NCI-H748 treated with DMSO at 0.1 percent for 48 hours (cell line): ENCODE measurements around the gene DCST1.
A peak's percentile ranks its signal among the peaks of the same experiment; 100 is the strongest.
"Not testable (repeated sequence)": the region's sequence is repeated elsewhere in the genome, so short reads cannot be mapped to it uniquely, and the experiment has no call there.

ENCODE experiments used
- DNase-seq: peaks from one replicate; lab custom pipeline; 2025; lab: John Stamatoyannopoulos, UW

The DCST1 gene

GRCh38 chr1:155033524-155033923 is at the start of gene DCST1, which contains the start of gene DCST2:
Gene DCST1 (plus strand): TSS chr1:155033824. CDS start chr1:155034037, 213 bp downstream.
Gene DCST2 (minus strand): TSS chr1:155033781. CDS start chr1:155033701, 80 bp downstream.
- no peak for DNase-seq

GRCh38 chr1:154986736-154987135 is 46.9 kb upstream of the DCST1 start:
- DNase-seq, result not testable (repeated sequence)

- DNase-seq, result no peak
Measured at GRCh38 chr1:154987326-154987725, 46.3 kb upstream of the DCST1 start.

GRCh38 chr1:154988058-154988954 is 45.3 kb upstream of the DCST1 start:
- DNase-seq, result no peak

- DNase-seq, result no peak
Measured at GRCh38 chr1:154989195-154989860, 44.3 kb upstream of the DCST1 start.

GRCh38 chr1:154990276-154990675 is 43.3 kb upstream of the DCST1 start:
- no peak for DNase-seq

- no peak for DNase-seq
Measured at GRCh38 chr1:154992721-154993571, 40.7 kb upstream of the DCST1 start.

- DNase-seq, result no peak
Measured at GRCh38 chr1:154993572-154994268, 39.9 kb upstream of the DCST1 start, which contains the start of gene LENEP. Gene LENEP (plus strand): TSS chr1:154993586. CDS start chr1:154993608, 22 bp downstream.

GRCh38 chr1:154994269-154994587 is 39.4 kb upstream of the DCST1 start:
- no peak for DNase-seq

- no peak for DNase-seq
Measured at GRCh38 chr1:154994591-154994990, 39.0 kb upstream of the DCST1 start.

GRCh38 chr1:154995301-154995983 is 38.2 kb upstream of the DCST1 start:
- DNase-seq, result not testable (repeated sequence)

GRCh38 chr1:154996966-154997701 is 36.5 kb upstream of the DCST1 start:
- DNase-seq, result no peak

- no peak for DNase-seq
Measured at GRCh38 chr1:154998201-154998780, 35.3 kb upstream of the DCST1 start.

- peak; percentile 37 for DNase-seq
Measured at GRCh38 chr1:154998818-154999570, 34.6 kb upstream of the DCST1 start.

- no peak for DNase-seq
Measured at GRCh38 chr1:154999571-155000410, 33.8 kb upstream of the DCST1 start.

- no peak for DNase-seq
Measured at GRCh38 chr1:155000411-155000725, 33.3 kb upstream of the DCST1 start.

- DNase-seq, result no peak
Measured at GRCh38 chr1:155000726-155001424, 32.7 kb upstream of the DCST1 start.

GRCh38 chr1:155001425-155001674 is 32.3 kb upstream of the DCST1 start:
- no peak for DNase-seq
